Mammary epithelial cell (primary cell): ENCODE measurements around the gene NCAPD3.

Experiments used
- EZH2 ChIP-seq: IDR thresholded peaks from 2 replicates; pipeline ENCODE4 v1.6.1; 2012; ENCODE audit warnings: low read length, inconsistent platforms, borderline replicate concordance
- TF ChIP-seq, protein P1 (sequence below), 2 donors: IDR thresholded peaks in 1 of 2; conservative IDR thresholded peaks in 1 of 2; 2 replicates each; pipeline ENCODE4 v1.5.1; 2011 to 2012; ENCODE audit warnings: inconsistent platforms in 2 of 2, low read length in 2 of 2, mild to moderate bottlenecking in 2 of 2, control low read depth in 1 of 2, low read depth in 1 of 2; ENCODE audit not compliant: insufficient read depth in 1 of 2; ENCODE audit errors: extremely low read depth in 1 of 2

DNA sequence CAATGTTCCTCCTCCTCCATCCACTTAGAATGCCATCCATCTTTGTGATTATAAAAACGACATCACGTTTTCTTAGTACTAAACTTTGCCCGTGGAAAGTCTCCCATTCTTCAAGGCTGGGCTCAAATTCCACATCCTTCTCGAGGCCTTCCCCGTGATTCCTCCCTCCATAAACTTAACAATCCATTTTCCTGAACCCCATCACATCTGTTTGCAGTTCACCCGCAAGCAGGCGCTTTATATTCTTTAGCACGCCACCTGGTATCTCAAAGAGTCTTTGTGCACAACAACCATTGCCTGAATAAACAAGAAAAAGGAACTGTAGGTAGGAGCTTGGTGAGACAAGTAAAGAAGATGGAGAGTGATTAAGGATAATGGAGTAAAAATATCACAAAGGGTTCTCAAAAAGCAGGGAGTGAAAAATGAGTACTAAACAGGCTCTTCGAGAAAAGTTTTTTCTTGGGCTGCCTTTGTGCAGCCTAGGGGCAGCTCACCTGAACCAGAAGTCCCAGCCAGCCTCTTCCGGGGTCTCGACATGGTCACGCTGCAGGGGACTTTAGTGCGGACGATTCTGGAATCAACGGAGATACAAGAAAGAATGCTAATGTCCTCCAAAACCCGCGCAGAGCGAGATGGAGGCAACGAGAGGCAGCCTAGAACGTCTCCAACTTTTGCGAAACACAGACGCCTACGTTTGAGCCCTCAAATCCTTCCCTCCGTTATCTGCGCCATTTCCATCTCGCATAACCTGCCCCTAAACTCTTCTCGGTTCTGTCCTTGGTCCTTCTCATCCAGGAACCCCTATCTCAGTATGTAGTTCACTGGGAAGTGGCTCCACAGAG, 28.8 kb upstream of the NCAPD3 start:
- TF ChIP-seq, protein P1, sequence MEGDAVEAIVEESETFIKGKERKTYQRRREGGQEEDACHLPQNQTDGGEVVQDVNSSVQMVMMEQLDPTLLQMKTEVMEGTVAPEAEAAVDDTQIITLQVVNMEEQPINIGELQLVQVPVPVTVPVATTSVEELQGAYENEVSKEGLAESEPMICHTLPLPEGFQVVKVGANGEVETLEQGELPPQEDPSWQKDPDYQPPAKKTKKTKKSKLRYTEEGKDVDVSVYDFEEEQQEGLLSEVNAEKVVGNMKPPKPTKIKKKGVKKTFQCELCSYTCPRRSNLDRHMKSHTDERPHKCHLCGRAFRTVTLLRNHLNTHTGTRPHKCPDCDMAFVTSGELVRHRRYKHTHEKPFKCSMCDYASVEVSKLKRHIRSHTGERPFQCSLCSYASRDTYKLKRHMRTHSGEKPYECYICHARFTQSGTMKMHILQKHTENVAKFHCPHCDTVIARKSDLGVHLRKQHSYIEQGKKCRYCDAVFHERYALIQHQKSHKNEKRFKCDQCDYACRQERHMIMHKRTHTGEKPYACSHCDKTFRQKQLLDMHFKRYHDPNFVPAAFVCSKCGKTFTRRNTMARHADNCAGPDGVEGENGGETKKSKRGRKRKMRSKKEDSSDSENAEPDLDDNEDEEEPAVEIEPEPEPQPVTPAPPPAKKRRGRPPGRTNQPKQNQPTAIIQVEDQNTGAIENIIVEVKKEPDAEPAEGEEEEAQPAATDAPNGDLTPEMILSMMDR (conservative IDR thresholded peaks at IDR 0.05 in 1 of 2, IDR thresholded peaks at IDR 0.05 in 1 of 2; ENCODE audit: extremely low read depth in 1 of 2, insufficient read depth in 1 of 2, low read depth in 1 of 2, low read length in 2 of 2) = no peak
- no peak for TF ChIP-seq EZH2
